ENCODE results near the gene VTI1A.

The VTI1A gene

DNA sequence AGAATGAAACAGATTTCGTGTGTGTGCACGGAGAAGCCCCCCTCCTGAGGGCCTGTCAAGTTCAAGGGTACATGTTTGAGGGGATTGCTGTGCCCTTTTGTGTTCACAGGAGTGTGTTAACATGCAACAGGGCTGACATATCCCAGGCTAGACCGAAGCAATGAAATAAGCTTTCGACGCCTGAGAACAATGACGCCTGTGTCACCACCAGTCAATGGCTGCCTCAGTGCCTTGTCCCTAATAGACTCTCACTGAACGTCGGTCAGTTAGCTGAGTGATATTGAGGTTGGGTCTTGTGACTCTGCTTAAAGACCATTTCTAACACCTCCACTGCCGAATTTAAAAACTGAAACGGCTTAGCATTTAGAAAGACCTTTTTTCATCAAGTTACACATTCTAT, 327.8 kb downstream of the VTI1A start:
- TF ChIP-seq CTCF (IDR thresholded peaks at IDR 0.05), result no peak

DNA sequence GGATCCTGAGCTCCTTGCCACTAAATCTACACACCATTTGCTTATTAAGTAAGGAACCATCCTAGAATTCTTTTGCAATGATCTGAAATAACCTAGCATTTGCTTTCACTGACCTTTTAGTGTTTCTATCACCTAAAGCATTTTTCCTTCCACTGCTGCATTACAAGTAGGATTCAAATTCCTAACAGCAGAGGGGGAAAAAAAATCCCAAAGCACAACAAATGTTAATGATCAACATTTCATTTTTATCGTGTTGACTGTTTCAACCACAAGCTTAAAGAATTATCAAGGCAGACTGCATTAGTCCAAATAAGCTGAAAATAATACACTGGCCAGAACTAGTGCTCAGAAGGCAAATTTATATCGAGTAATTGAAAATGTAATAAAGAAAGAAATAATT, 328.4 kb downstream of the VTI1A start:
- TF ChIP-seq CTCF (IDR thresholded peaks at IDR 0.05), result no peak

DNA sequence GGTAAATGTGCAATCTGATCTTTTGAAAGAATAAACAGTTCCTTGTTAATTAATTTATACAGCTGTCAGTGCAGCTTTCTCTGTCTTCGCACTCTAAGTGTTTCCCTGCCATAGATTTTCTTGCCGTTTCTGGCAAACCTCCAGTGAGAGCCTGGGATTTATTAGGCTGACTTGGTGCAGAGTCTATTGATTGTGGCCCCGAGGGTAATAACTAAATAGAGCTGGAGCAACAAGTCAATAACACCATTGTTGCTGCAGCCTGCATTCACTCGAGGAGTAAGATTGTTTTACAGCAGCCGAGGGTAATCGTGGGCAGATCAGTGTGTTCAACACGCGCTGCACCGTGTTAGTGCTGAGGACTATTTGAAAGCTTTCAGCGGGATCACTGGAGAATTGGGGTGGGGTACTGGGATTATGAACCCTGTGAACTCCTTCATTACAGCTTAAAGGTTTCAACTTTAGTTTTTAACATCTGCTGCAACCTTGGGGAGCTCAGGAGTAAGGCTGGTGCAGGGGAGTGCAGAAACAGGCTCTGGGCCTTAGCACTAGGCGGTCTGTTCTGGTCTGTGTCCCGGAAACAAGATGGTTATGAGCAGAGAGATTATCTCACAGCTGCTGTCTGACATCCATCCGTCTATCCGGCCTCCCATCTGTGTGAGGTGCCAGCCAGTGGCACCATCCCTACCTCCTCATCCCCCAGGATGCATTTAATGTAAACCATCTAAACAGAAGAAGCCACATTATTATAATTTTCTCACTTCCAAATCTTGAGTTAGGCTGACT, 329.1 kb downstream of the VTI1A start:
- TF ChIP-seq CTCF (IDR thresholded peaks at IDR 0.05), result no peak

GRCh38 chr10:112778579-112778978, 331.6 kb downstream of the VTI1A start:
- no peak for TF ChIP-seq CTCF (IDR thresholded peaks at IDR 0.05)

GRCh38 chr10:112779025-112779770, 332.2 kb downstream of the VTI1A start:
- TF ChIP-seq CTCF (IDR thresholded peaks at IDR 0.05), result no peak

- no peak for TF ChIP-seq CTCF (IDR thresholded peaks at IDR 0.05)
These were observed 335.3 kb downstream of the VTI1A start for GRCh38 chr10:112782200-112782907.

DNA sequence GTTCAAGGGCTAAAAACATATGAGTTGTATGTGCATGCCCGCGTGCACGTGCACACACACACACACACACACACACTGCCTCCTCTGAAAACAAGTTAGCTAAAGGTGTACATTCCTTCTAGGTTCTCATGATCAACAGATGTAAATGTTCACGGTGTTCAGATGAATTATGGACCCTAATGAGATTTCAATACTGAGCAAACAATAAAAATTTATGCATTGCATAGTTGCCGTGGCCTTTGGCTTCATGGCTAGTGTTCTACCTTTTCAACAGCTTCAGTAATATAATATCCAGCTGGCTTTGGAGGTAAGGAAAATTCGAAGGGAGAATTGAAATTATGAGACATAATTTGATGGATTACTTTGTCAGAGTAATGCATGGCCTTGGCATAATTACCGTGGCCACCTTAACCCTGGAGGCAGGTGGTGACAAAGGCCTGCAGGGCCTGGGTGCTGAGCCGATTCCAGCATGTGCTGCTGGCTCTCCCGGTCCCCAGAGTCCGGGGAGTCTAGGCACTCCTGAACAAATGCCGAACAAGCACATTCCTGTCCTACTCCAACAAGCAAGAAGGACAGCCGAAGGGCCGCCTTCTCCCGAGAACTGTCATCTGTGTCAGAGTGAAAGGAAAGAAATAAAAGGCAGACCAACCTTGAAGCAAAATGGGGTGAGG, 336.5 kb downstream of the VTI1A start:
- TF ChIP-seq CTCF (IDR thresholded peaks at IDR 0.05), result no peak
